Prostate gland (tissue), 2 donors: ENCODE data around the gene MBLAC1. TPM values are rescaled to one million over a fixed set of nuclear protein-coding genes. Genes with fewer than 3 reads are reported as not detected.

Source experiments
- DNase-seq: peaks from one replicate; pipeline ENCODE4 v3.0.0-alpha.2; 2019; ENCODE audit warnings: low spot score
- H3K27ac ChIP-seq, 2 donors: fragments of 200-600 bp; sonication (generic); 2 replicates each; pipeline ENCODE4 v1.5.1; 2017 to 2019
- H3K27me3 ChIP-seq: fragments of 200-600 bp; sonication (generic); replicated peaks from 2 replicates; pipeline ENCODE4 v1.5.1; 2019; ENCODE audit not compliant: insufficient read depth
- H3K36me3 ChIP-seq, 2 donors: fragments of 200-600 bp; sonication (generic); 1 replicate in 1 of 2; 2 replicates in 1 of 2; pipeline versions ENCODE4 v1.5.1 to v1.8.1; 2017 to 2019
- H3K4me1 ChIP-seq: fragments of 200-600 bp; sonication (generic); replicated peaks from 2 replicates; pipeline ENCODE4 v1.5.1; 2019
- H3K4me3 ChIP-seq, 2 donors: fragments of 200-600 bp; sonication (generic); 2 replicates each; pipeline ENCODE4 v1.5.1; 2017 to 2019
- H3K9me3 ChIP-seq: fragments of 200-600 bp; sonication (generic); 2 replicates; pipeline ENCODE4 v1.5.1; 2017
- CTCF ChIP-seq, 4 experiments: fragments of 200-600 bp in 2 of 4; fragments of 450-650 bp in 2 of 4; sonication (generic) in 2 of 4; IDR thresholded peaks; 1 replicate in 3 of 4; 2 replicates in 1 of 4; pipeline ENCODE4 v1.5.1; 2016 to 2019; ENCODE audit warnings: antibody characterized with exemption in 4 of 4, mild to moderate bottlenecking in 2 of 4, moderate library complexity in 2 of 4
- POLR2A ChIP-seq: fragments of 450-650 bp; IDR thresholded peaks from one replicate; pipeline ENCODE4 v1.6.1; 2016; ENCODE audit warnings: antibody characterized with exemption, mild to moderate bottlenecking
- POLR2AphosphoS5 ChIP-seq: sonication (generic); formaldehyde crosslinking; IDR thresholded peaks from one replicate; pipeline ENCODE4 v1.6.1; 2017; ENCODE audit warnings: antibody characterized with exemption
- WGBS: methylation state at CpG from one replicate; pipeline ENCODE4 v1.1.5; 2018; 5-methylcytosine and 5-hydroxymethylcytosine counted together
- intact Hi-C: fragments of 100-400 bp; cut with DNase I; formaldehyde crosslinking; loops from one replicate; pipeline ENCODE4 v1.14.2; 2022
- total RNA-seq, 2 donors: library from RNA; depleted of rRNA; stranded (reverse); fragments of >200 nt; gene quantifications; one replicate each; pipeline ENCODE4 v1.1.0, GENCODE V29; 2016

The MBLAC1 gene
- total RNA-seq, 2 donors from 2014 or later: 4.4 to 6.1 TPM

- no peak for DNase-seq
- H3K27ac ChIP-seq: no peak overlapping the region
- no peaks in the 10 kb centered on the region for H3K9me3 ChIP-seq
- no peak for TF ChIP-seq POLR2AphosphoS5
- no peak for TF ChIP-seq POLR2A
- no peak for TF ChIP-seq CTCF (IDR thresholded peaks at IDR 0.05)
- H3K4me3 ChIP-seq: no peak overlapping the region
- intact Hi-C loops: no loop called here
- H3K4me1 ChIP-seq: peaks cover 9% of the 10 kb centered on the region
- 90% methylated on average over 17 of the region's 17 CpGs for WGBS
- H3K27me3 ChIP-seq: no peaks in the 10 kb centered on the region
- peaks cover 7 to 65% of the 10 kb centered on the region in 2 donors for H3K36me3 ChIP-seq
Measured at GRCh38 chr7:100095704-100096103, 31.1 kb upstream of the MBLAC1 start.

GRCh38 chr7:100098913-100099312 lies 27.9 kb upstream of the MBLAC1 start:
- no peaks in the 10 kb centered on the region for H3K9me3 ChIP-seq
- intact Hi-C loops: no loop called here
- no peak for DNase-seq
- WGBS: 78% methylated on average over 10 of the region's 10 CpGs
- H3K27me3 ChIP-seq: no peaks in the 10 kb centered on the region
- peak overlapping the region in 1 of 2 donors; percentile 93 for H3K27ac ChIP-seq
- H3K4me3 ChIP-seq: no peak overlapping the region
- TF ChIP-seq POLR2AphosphoS5 (no peak), POLR2A (no peak), CTCF (IDR thresholded peaks at IDR 0.05) (no peak)
- peaks cover 7 to 37% of the 10 kb centered on the region in 2 donors for H3K36me3 ChIP-seq
- peaks cover 9% of the 10 kb centered on the region for H3K4me1 ChIP-seq

GRCh38 chr7:100099452-100099851 lies 27.3 kb upstream of the MBLAC1 start:
- TF ChIP-seq POLR2A (no peak), POLR2AphosphoS5 (no peak), CTCF (IDR thresholded peaks at IDR 0.05) (no peak)
- peaks cover 9% of the 10 kb centered on the region for H3K4me1 ChIP-seq
- peak overlapping the region; percentile 57 to 58 for H3K4me3 ChIP-seq
- no peak for DNase-seq
- intact Hi-C loops: no loop called here
- H3K9me3 ChIP-seq: no peaks in the 10 kb centered on the region
- peaks cover 7 to 33% of the 10 kb centered on the region in 2 donors for H3K36me3 ChIP-seq
- H3K27ac ChIP-seq: peak overlapping the region; percentile 90 to 93
- WGBS: 31% methylated on average over 12 of the region's 12 CpGs
- no peaks in the 10 kb centered on the region for H3K27me3 ChIP-seq

GRCh38 chr7:100100420-100101015 lies 26.2 kb upstream of the MBLAC1 start:
- under 1% methylated on average over 61 of the region's 61 CpGs for WGBS
- Histone ChIP-seq H3K27me3 (no peaks in the 10 kb centered on the region), H3K4me1 (peaks cover 9% of the 10 kb centered on the region), H3K36me3 (peaks cover 7 to 23% of the 10 kb centered on the region in 2 donors), H3K9me3 (no peaks in the 10 kb centered on the region), H3K4me3 (peak overlapping the region; percentile 57 to 58), H3K27ac (peak overlapping the region; percentile 90 to 93)
- DNase-seq: peak; percentile 95
- TF ChIP-seq POLR2AphosphoS5 (peak; percentile 89), POLR2A (peak; percentile 60), CTCF (IDR thresholded peaks at IDR 0.05) (peak in 1 of 4 experiments; percentile 27)
- intact Hi-C loops: no loop called here
